GM12891 (cell line): ENCODE data around the gene TCTA.
"Not testable (repeated sequence)": the region's sequence is repeated elsewhere in the genome, so short reads cannot be mapped to it uniquely, and the experiment has no call there.

ENCODE experiments used
- POLR2A ChIP-seq: IDR thresholded peaks from 2 replicates; pipeline ENCODE4 v1.6.1; 2011; ENCODE audit warnings: low read depth, low read length, control low read depth
- TAF1 ChIP-seq: IDR thresholded peaks from 2 replicates; pipeline ENCODE4 v1.6.1; 2011; ENCODE audit warnings: low read depth, low read length, control low read depth

- TF ChIP-seq POLR2A, TAF1: not testable (repeated sequence)
Measured at GRCh38 chr3:49405570-49405969, 6.7 kb upstream of the TCTA start.
